HG03095 (cell line): Measurements from ENCODE around the gene NKAPL.
A peak's percentile ranks its signal among the peaks of the same experiment; 100 is the strongest.

ENCODE experiments used
- ATAC-seq: cut with Tn5 transposase; IDR thresholded peaks from one replicate; pipeline ENCODE4 v1.9.1; 2021; ENCODE audit warnings: moderate library complexity; ENCODE audit not compliant: unreplicated experiment

NKAPL gene

GRCh38 chr6:28258877-28259777 lies at the start of gene NKAPL:
TSS of gene NKAPL (plus strand) at chr6:28259297. CDS start at chr6:28259372, 75 bp downstream.
- ATAC-seq, result no peak

GRCh38 chr6:28209753-28210535 lies 49.2 kb upstream of the NKAPL start:
- ATAC-seq, result no peak

GRCh38 chr6:28211840-28212509 lies 47.1 kb upstream of the NKAPL start:
- ATAC-seq, result no peak

- no peak for ATAC-seq
Observed at GRCh38 chr6:28212510-28213212, 46.4 kb upstream of the NKAPL start.

- no peak for ATAC-seq
Observed at GRCh38 chr6:28213213-28213523, 45.9 kb upstream of the NKAPL start.

- no peak for ATAC-seq
Observed at GRCh38 chr6:28215425-28215824, 43.7 kb upstream of the NKAPL start.

- no peak for ATAC-seq
Observed at GRCh38 chr6:28217890-28218289, 41.2 kb upstream of the NKAPL start.

- no peak for ATAC-seq
Observed at GRCh38 chr6:28218312-28219248, 40.5 kb upstream of the NKAPL start.

- no peak for ATAC-seq
Observed at GRCh38 chr6:28220257-28221133, 38.6 kb upstream of the NKAPL start.

GRCh38 chr6:28224131-28225055 lies 34.7 kb upstream of the NKAPL start:
- no peak for ATAC-seq

GRCh38 chr6:28225056-28225834 lies 33.9 kb upstream of the NKAPL start, which contains the start of gene ZSCAN9:
TSS of gene ZSCAN9 (plus strand) at chr6:28225275. CDS start at chr6:28227085, 1,810 bp downstream.
- ATAC-seq, result peak; percentile 84

- no peak for ATAC-seq
Observed at GRCh38 chr6:28226460-28226859, 32.6 kb upstream of the NKAPL start.

- ATAC-seq, result no peak
Observed at GRCh38 chr6:28232785-28233184, 26.3 kb upstream of the NKAPL start.

- ATAC-seq, result no peak
Observed at GRCh38 chr6:28235912-28236452, 23.1 kb upstream of the NKAPL start.

GRCh38 chr6:28239636-28240035 lies 19.5 kb upstream of the NKAPL start:
- ATAC-seq, result peak; percentile 50

- no peak for ATAC-seq
Observed at GRCh38 chr6:28240471-28240870, 18.6 kb upstream of the NKAPL start.

GRCh38 chr6:28243946-28244345 lies 15.2 kb upstream of the NKAPL start:
- no peak for ATAC-seq
